C1 segment of cervical spinal cord (tissue), 14 donors: ENCODE results near the gene SGPP2.
"Not testable (repeated sequence)": the region's sequence is repeated elsewhere in the genome, so short reads cannot be mapped to it uniquely, and the experiment has no call there.

ENCODE experiments used
- DNase-seq, 14 donors: peaks; one replicate each; lab custom pipeline; 2025; lab: John Stamatoyannopoulos, UW

Gene SGPP2

GRCh38 chr2:222576171-222577081 lies 152.1 kb downstream of the SGPP2 start:
- no peak for DNase-seq

GRCh38 chr2:222577341-222577740 lies 153.0 kb downstream of the SGPP2 start:
- DNase-seq: no peak

GRCh38 chr2:222582928-222583327 lies 158.6 kb downstream of the SGPP2 start:
- no peak for DNase-seq

- not testable (repeated sequence) for DNase-seq
Measured at GRCh38 chr2:222584589-222584988, 160.2 kb downstream of the SGPP2 start.

GRCh38 chr2:222591661-222592060 lies 167.3 kb downstream of the SGPP2 start:
- no peak for DNase-seq

- DNase-seq: no peak
Measured at GRCh38 chr2:222592176-222592575, 167.8 kb downstream of the SGPP2 start.

- DNase-seq: no peak
Measured at GRCh38 chr2:222594679-222595078, 170.3 kb downstream of the SGPP2 start.

GRCh38 chr2:222595581-222595980 lies 171.2 kb downstream of the SGPP2 start:
- DNase-seq: no peak

- no peak for DNase-seq
Measured at GRCh38 chr2:222598611-222599010, 174.3 kb downstream of the SGPP2 start.

- DNase-seq: no peak
Measured at GRCh38 chr2:222603501-222603900, 179.2 kb downstream of the SGPP2 start.

GRCh38 chr2:222604749-222605515 lies 180.6 kb downstream of the SGPP2 start:
- no peak for DNase-seq

- no peak for DNase-seq
Measured at GRCh38 chr2:222606306-222606705, 182.0 kb downstream of the SGPP2 start.

GRCh38 chr2:222608081-222608480 lies 183.7 kb downstream of the SGPP2 start:
- no peak for DNase-seq

GRCh38 chr2:222609381-222609780 lies 185.0 kb downstream of the SGPP2 start:
- DNase-seq: no peak
